GM12874 (cell line): ENCODE results near the gene TUT1.

Experiments
- TF ChIP-seq, protein P1 (sequence below): IDR thresholded peaks from 2 replicates; pipeline ENCODE4 v1.5.1; 2011; ENCODE audit warnings: low read depth, mild to moderate bottlenecking, control low read depth, low read length, moderate library complexity; ENCODE audit not compliant: insufficient read depth

The TUT1 gene

DNA sequence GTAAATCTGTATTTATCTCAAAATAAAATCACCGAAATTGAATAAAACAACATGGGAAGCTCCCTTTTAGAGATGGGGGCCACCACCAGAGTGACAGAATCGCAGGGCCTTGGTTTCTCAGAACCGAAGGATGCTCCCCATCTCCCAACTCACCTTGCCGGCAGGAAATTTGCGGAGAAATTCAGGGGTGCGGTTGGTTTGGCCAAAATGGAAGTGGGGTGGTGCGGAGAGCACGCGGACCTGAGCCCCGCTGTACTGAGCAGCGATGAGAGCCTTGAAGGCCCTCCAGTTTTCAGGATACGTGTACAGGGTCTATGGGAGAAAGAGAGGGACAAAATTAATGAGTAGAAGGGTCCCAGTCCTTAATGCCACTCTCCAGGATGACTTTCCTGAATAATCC, 18.9 kb downstream of the TUT1 start:
- TF ChIP-seq, protein P1, sequence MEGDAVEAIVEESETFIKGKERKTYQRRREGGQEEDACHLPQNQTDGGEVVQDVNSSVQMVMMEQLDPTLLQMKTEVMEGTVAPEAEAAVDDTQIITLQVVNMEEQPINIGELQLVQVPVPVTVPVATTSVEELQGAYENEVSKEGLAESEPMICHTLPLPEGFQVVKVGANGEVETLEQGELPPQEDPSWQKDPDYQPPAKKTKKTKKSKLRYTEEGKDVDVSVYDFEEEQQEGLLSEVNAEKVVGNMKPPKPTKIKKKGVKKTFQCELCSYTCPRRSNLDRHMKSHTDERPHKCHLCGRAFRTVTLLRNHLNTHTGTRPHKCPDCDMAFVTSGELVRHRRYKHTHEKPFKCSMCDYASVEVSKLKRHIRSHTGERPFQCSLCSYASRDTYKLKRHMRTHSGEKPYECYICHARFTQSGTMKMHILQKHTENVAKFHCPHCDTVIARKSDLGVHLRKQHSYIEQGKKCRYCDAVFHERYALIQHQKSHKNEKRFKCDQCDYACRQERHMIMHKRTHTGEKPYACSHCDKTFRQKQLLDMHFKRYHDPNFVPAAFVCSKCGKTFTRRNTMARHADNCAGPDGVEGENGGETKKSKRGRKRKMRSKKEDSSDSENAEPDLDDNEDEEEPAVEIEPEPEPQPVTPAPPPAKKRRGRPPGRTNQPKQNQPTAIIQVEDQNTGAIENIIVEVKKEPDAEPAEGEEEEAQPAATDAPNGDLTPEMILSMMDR: no peak

DNA sequence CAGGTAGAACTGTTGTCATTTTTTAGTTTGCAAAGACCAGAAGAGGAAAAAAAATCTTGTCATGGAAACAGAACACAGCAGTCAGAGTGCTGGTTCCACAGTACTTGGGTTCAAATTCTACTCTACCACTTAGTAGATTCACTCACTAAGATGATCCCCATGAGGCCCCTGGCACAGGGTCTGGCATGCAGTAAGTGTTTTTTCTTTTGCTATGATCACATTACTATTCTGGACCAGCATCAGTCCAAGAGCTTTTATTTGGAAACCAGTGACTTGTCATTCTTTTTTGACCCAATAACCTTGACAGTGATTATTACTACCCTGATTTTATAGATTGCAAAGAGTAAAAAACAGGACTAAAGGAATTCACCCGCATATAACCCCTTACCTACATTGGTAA, 21.7 kb downstream of the TUT1 start:
- TF ChIP-seq, protein P1: no peak

GRCh38 chr11:62567018-62567633, 24.2 kb downstream of the TUT1 start:
- TF ChIP-seq, protein P1: no peak

DNA sequence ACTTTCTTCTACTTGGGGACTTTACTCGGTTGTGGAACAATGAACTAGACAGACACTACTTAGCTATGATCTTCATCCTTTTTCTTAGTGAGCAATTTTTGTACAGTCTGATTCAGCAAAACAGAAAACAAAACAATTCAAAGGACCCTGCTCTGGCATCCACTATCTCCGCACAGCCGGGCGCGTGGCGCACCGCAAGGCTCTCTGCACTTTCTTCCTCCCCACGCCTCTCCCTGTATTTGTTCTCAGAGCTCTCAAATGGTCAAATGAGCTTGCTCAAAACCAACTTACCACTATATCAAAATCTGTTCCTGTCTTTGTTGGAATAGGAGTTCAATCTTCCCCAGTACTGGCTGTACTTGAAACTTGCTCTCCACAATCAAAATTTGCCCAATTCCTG, 25.1 kb downstream of the TUT1 start:
- TF ChIP-seq, protein P1: no peak

- TF ChIP-seq, protein P1: no peak
Measured at GRCh38 chr11:62565100-62565802, 26.1 kb downstream of the TUT1 start.

- TF ChIP-seq, protein P1: peak; percentile 69
Measured at GRCh38 chr11:62560566-62561103, 30.7 kb downstream of the TUT1 start.

DNA sequence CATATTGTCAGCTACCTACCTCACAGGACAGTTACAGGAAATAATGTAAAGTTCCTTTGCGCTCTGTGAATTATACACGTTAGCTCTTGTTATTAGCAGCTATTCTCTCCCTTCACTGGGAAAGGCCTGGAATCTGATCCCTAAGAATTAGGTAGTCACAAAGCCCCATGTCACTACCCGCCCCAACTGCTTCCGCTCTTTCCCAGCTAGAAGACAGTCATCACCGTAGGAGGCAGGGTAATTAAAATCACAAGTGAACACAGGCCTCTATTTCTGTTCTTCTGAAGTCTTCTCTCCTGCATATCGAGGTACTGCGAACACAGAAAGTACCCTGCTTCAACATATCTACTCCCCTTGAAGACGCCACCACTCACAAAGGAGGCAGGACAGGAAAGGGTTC, 32.1 kb downstream of the TUT1 start:
- TF ChIP-seq, protein P1: no peak
